ENCODE measurements around the gene RNF213.

Gene RNF213

GRCh38 chr17:80431246-80432195 is 170.9 kb downstream of the RNF213 start:
- DNase-seq (ENCODE audit: low read depth, low spot score): no peak

- DNase-seq (ENCODE audit: low read depth, low spot score): no peak
Observed at GRCh38 chr17:80432350-80432955, 171.8 kb downstream of the RNF213 start.

DNA sequence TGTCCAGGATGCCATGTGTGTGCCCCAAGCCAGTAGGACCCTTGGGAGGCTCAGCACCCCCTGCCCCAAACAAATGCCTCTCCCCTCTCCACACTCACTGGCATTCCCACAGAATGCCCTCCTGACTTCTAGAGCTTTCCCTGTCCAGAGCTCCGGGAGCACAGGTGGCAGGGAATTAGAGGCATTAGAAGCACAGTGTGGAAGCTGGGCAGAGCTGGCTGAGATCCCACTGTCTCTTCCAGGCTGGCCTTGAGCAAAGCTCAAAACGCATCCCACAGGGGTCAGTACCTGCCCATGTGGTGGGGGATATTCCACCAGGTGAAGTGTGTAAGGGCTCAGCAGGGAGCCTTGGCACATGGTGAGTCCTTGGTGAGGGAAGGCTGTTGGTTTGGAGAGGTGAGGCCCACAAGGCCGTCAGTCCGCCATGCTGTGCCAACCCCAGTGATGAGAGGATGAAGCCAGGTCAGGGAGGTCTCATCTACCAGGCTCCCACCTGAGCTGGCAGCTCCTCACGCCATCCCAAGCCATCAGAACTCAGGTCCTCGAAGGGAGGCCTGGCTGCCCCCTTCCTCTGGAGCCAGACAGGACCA is 172.4 kb downstream of the RNF213 start:
- DNase-seq (ENCODE audit: low read depth, low spot score): no peak

DNA sequence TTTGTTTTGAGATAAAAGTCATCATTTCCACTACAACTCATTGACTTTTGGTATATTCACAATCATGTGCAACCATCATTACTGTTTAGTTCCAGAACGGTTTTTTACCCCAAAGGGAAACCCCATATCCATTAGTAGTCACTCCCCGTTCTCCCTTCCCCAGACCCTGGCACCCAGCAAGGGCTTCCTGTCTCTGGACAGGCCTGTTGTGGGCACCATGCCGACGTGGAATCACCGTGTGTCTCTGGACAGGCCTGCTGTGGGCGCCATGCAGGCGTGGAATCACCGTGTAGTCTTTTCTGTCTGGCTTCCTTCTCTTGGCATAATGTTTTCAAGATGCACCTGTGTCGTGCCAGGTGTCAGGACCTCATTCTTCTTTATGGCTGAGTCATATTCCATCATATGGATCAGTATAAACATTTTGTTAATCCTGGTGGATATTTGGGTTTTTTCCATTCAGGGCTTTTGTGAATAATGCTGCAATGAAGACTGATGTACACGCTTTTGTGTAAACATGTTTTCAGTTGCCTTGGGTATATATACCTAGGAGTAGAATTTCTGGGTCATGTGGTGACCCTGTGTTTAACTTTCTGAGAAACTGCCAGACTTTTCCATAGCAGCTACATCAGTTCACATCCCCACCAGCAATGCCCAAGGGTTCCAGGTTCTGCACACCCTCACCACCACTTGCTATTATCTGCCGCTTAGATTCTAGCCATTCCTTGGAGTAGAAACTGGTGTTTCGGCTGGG is 173.4 kb downstream of the RNF213 start:
- DNase-seq (ENCODE audit: low read depth, low spot score): no peak

GRCh38 chr17:80437532-80437931 is 176.9 kb downstream of the RNF213 start:
- DNase-seq (ENCODE audit: low read depth, low spot score): no peak

DNA sequence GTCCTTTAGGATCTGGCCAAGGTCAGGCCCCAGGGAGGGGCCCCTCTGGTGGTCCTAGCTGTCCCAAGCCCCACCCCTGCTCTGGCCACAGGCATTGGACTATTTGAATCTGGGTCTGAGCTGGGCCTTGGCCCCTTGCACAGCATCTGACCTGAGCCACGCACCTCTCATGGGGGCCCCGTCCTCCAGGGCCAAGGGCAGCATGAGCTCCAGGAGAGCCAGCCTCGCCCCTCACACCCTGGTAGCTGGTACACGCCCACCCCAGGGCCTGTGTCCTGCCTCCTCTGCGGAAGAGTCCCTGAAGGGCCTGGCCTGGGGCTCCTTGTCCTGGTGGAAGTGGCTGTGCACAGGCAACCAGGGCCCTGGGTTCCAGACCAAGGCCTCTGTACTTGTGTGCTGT is 178.2 kb downstream of the RNF213 start:
- DNase-seq (ENCODE audit: low read depth, low spot score): no peak

- DNase-seq (ENCODE audit: low read depth, low spot score): no peak
Observed at GRCh38 chr17:80439499-80439898, 178.8 kb downstream of the RNF213 start.

DNA sequence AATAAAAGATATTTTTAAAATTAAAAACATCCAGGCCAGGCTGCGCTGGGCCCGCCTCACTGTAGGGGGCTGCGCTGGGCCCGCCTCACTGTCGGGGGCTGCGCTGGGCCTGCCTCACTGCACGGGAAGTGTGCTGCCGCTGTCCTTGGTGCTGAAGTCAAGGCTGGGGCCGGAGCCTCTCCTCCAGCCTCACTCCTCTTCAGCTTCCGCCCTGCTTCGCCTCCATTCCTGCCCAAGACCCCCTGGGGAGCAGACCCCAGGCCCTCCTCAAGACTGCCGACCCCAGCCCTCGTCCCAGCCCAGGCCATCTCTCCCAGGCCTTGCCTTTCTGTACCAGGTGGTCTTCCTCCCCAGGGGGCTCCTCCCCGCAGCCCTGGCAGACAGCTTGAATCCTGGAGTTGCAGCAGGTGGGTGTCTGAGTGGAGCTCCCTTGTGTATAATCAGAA is 180.5 kb downstream of the RNF213 start:
- no peak for DNase-seq (ENCODE audit: low read depth, low spot score)

DNA sequence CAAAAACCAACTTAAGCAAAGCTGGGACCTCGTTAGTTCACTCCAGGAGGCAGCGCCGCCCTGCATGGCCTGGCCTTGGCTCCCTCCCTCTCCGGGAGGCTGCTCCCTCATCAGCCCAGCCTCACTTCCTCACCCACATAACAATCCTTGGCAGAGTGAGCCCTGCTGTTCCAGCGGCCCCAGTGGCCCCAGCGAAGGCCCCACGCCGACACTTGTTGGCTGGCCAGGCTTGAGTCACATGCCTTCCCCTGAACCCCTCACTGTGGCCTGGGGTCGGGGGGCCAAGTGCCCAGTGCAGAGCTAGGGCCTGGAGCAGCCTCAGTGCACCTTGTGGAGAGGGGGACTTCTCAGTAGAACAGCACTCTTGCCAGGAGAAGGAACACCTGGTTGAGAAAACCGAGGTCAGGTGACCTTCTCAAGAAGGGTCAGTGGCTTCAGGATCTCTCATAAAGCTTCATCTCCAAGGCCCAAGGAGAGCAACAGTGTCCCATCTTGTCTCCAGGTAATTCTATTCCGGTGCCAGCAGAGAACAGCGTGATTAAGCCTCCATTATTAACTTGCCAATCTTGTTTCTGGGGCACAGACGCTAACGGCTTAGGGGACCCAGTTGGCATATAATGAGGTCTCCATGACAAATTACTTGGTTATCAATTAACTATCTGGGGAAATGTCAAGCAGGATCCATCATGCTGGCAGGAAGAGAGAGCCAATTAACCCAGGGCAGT is 181.1 kb downstream of the RNF213 start:
- DNase-seq (ENCODE audit: low read depth, low spot score): no peak

- DNase-seq (ENCODE audit: low read depth, low spot score): no peak
Observed at GRCh38 chr17:80442323-80442659, 181.6 kb downstream of the RNF213 start.

DNA sequence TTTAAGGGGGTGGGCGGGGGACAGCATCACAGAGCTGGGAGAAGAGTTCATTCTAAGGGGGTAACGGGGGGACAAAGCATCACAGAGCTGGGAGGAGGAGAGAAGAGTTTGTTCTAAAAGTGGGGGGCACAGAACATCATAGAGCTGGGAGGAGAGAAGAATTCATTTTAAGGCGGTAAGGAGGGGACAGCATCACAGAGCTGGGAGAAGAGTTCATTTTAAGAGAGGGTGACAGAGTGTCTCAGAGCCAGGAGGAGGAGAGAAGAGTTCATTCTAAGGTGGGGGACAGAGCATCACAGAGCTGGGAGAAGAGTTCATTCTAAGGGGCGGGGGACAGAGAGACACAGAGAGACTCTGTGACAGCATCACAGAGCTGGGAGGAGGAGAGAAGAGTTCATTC is 182.1 kb downstream of the RNF213 start:
- no peak for DNase-seq (ENCODE audit: low read depth, low spot score)

- no peak for DNase-seq (ENCODE audit: low read depth, low spot score)
Observed at GRCh38 chr17:80443498-80443897, 182.8 kb downstream of the RNF213 start.

DNA sequence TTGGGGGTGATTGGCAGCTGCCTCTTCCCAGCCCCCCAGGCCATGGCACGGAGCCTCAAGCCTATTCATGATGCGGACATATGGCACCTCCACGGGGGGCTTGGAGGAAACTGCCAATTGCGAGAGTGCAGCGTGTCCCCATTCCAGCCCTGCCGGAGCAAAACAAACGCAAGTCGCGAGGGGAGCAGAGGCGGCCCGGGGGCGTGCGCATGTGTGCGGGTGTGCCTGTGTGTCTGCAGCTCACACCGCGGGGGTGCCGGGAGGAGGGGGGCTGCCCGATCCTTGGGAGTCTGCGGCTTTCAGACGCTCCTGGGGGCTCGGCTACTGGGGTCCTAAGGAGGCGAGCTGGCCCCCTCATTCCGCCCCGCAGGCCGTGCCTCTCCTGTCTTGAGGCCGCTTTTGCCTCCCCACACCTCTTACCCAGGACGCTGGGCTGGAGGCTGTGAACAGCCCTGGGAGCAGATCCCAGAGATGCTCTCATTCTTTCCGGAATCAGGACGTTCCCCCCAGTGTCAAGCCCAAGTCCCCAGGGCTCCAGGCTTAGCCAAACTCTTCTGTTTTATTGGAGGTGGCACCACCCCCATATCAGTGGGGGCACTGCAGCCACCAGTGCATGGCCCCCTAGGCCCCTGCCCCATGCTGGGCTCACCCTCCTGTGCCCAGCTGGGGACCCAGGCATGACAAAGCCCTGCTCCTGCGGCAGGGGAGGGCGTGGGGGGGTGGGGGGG is 183.4 kb downstream of the RNF213 start:
- DNase-seq (ENCODE audit: low read depth, low spot score): no peak

- no peak for DNase-seq (ENCODE audit: low read depth, low spot score)
Observed at GRCh38 chr17:80444644-80444979, 184.0 kb downstream of the RNF213 start.

DNA sequence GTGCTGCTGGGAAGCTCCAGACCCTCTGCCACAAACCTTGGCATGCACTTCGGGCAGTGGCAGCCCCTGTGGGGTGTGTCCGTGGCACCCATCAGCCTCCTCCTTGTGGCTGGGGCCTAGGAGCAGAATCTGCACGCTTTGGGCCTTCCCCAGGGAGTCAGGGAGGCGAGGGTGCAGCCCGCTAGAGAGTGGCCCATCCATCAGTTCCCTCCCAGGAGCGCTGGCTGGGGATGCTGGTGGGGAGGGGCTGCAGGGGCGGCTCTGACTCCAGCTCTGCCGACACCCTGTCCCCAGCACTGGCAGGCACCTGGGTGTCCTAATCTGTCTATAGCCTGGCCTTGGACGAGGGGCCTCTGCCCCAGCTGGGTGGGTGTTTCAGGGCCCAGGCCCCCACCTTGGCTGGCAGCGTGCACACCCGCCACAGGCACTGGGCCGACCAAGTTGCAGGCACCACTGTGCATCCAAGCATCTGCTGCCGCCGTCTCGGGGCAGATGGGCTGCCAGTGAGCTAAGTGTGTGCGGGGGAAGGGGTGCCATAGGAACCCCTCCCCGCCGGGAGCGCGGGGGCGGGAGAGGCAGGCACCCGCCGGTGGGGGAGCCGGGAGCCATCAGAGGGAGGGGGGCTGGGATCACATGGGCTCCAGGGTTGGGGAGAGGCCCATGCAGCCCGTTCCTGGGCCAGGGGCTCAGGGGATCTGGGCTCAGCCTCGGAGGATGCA is 184.5 kb downstream of the RNF213 start:
- DNase-seq (ENCODE audit: low read depth, low spot score): no peak

DNA sequence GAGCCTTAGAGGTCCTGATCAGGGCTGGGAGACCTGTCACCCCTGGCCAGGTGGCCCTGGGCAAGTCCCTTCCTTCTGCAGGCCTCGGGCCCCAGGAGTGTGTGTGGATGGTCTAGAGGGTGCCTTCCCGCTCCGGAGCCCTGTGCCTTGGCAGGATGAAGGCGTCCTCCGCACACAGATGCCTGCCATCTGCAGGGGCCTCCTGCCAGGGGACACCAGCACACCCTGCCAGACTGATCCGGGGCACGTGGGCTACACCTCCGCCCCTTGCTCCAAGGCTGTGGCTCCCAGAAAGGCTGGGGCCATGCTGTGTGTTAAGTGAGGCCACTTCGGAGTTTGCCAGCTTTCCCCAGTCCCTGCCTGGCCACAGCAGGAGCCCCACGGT is 185.1 kb downstream of the RNF213 start:
- no peak for DNase-seq (ENCODE audit: low read depth, low spot score)

- no peak for DNase-seq (ENCODE audit: low read depth, low spot score)
Observed at GRCh38 chr17:80446645-80447405, 186.2 kb downstream of the RNF213 start.

- DNase-seq (ENCODE audit: low read depth, low spot score): no peak
Observed at GRCh38 chr17:80447790-80448189, 187.1 kb downstream of the RNF213 start.
